ENCODE measurements around the gene MAU2. TPM values are rescaled to one million over a fixed set of nuclear protein-coding genes. Genes with fewer than 3 reads are reported as not detected.

Gene MAU2
- total and polyA plus RNA-seq, 2 of the 8 experiments (the other 6 are each of a cell fraction or from before 2014, with no cell fraction given): 32.0 to 40.8 TPM

DNA sequence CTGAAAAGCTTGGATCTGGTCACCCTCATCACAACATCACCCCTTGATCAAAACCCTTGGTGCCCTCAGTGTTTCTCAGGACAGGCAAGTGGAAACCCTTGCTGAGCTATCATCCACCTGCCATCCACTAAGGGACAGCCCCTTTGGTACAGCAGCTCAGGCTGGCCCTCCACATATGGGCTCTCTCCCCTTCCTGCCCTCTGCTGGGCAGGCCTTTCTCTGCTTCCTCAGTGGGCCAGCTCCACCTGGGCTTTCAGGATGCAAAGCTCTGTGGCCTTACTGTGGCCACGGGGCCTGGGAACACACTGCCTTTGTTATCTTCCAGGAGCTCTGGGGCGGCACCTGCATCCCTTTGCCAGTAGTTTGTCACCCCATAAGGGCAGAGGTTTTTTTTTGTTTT is 5.2 kb upstream of the MAU2 start (continued):
- TF ChIP-seq SAP30 (IDR thresholded peaks at IDR 0.05; ENCODE audit: insufficient read depth, insufficient replicate concordance, low read length) (no peak), POLR2A (IDR thresholded peaks at IDR 0.05; ENCODE audit: control extremely low read depth in 1 of 2, low read depth in 2 of 2, low read length in 2 of 2) (no peak), EZH2 (IDR thresholded peaks at IDR 0.05; ENCODE audit: low read depth, low read length, severe bottlenecking) (no peak), KDM1A (IDR thresholded peaks at IDR 0.05; ENCODE audit: borderline replicate concordance, low read length) (no peak), CBX5 (IDR thresholded peaks at IDR 0.05; ENCODE audit: low read depth, low read length) (no peak), RBBP5 (IDR thresholded peaks at IDR 0.05; ENCODE audit: borderline replicate concordance, low read depth, low read length) (no peak)
